Activated T-cell treated with anti-CD3 and anti-CD28 coated beads, Interleukin-2, amount 50 U/mL, for 48 hours (primary cell): Measurements from ENCODE around the gene PCMT1.
"Not testable (repeated sequence)": the region's sequence is repeated elsewhere in the genome, so short reads cannot be mapped to it uniquely, and the experiment has no call there.

Experiments
- DNase-seq, 2 experiments: peaks; one replicate each; pipeline ENCODE4 v3.0.0-alpha.2; 2020

The PCMT1 gene

GRCh38 chr6:149749594-149750135, at the start of gene PCMT1:
TSS of gene PCMT1 (plus strand) at chr6:149749741. CDS start at chr6:149749902, 161 bp downstream.
- DNase-seq, result peak; percentile 93 to 95

GRCh38 chr6:149701714-149702113, 47.8 kb upstream of the PCMT1 start:
- no peak for DNase-seq

GRCh38 chr6:149711711-149712110, 37.8 kb upstream of the PCMT1 start:
- no peak for DNase-seq

- no peak for DNase-seq
Observed at GRCh38 chr6:149714442-149714841, 35.1 kb upstream of the PCMT1 start.

GRCh38 chr6:149716181-149716963, 33.2 kb upstream of the PCMT1 start:
- no peak for DNase-seq

GRCh38 chr6:149717255-149717587, 32.3 kb upstream of the PCMT1 start:
- no peak for DNase-seq

- DNase-seq, result peak; percentile 95
Observed at GRCh38 chr6:149717588-149718458, 31.7 kb upstream of the PCMT1 start, which contains the start of gene LATS1. TSS of gene LATS1 (minus strand) at chr6:149718101. CDS start at chr6:149702126, 15,975 bp downstream.

GRCh38 chr6:149719531-149719930, 30.0 kb upstream of the PCMT1 start:
- DNase-seq, result no peak

GRCh38 chr6:149723262-149723661, 26.3 kb upstream of the PCMT1 start:
- DNase-seq, result no peak

- peak in 1 of 2 experiments; percentile 33 for DNase-seq
Observed at GRCh38 chr6:149723771-149724417, 25.6 kb upstream of the PCMT1 start.

GRCh38 chr6:149725785-149726184, 23.8 kb upstream of the PCMT1 start:
- DNase-seq, result no peak

GRCh38 chr6:149727793-149728498, 21.6 kb upstream of the PCMT1 start:
- no peak for DNase-seq

- no peak for DNase-seq
Observed at GRCh38 chr6:149728499-149729234, 20.9 kb upstream of the PCMT1 start.

GRCh38 chr6:149729824-149730223, 19.7 kb upstream of the PCMT1 start:
- no peak for DNase-seq

- DNase-seq, result no peak
Observed at GRCh38 chr6:149733089-149733720, 16.3 kb upstream of the PCMT1 start.

- DNase-seq, result no peak
Observed at GRCh38 chr6:149734915-149735314, 14.6 kb upstream of the PCMT1 start.

- DNase-seq, result not testable (repeated sequence)
Observed at GRCh38 chr6:149745252-149745651, 4.3 kb upstream of the PCMT1 start.

GRCh38 chr6:149746147-149746946, 3.2 kb upstream of the PCMT1 start, which contains the start of gene NUP43:
TSS of gene NUP43 (minus strand) at chr6:149746529. CDS start at chr6:149746495, 34 bp downstream.
- peak; percentile 96 for DNase-seq

GRCh38 chr6:149749082-149749593, 403 bp upstream of the PCMT1 start:
- not testable (repeated sequence) for DNase-seq

GRCh38 chr6:149750136-149750609, 632 bp downstream of the PCMT1 start:
- peak; percentile 77 to 81 for DNase-seq
